Measurements from ENCODE around the gene MANBA. TPM values are rescaled to one million over a fixed set of nuclear protein-coding genes. Genes with fewer than 3 reads are reported as not detected.

MANBA gene
- total RNA-seq, 4 donors from 2014 or later = 26.2 to 31.0 (median 27.7) TPM

GRCh38 chr4:102665527-102665926, 95.2 kb downstream of the MANBA start:
- no peak for ATAC-seq
- Histone ChIP-seq H3K36me3 (peaks cover 0 to 79% of the 10 kb centered on the region in 2 donors), H3K27ac (no peak overlapping the region)

GRCh38 chr4:102663073-102663472, 97.7 kb downstream of the MANBA start:
- Histone ChIP-seq H3K4me1 (no peaks in the 10 kb centered on the region), H3K36me3 (peaks cover 0 to 66% of the 10 kb centered on the region in 2 donors), H3K27ac (no peak overlapping the region), H3K4me3 (no peak overlapping the region), H3K27me3 (no peaks in the 10 kb centered on the region), H3K9me3 (no peaks in the 10 kb centered on the region)
- 71 to 100% methylated on average over 1 of the region's 1 CpG for whole genome bisulfite sequencing, 2 donors (ENCODE audit: low coverage in 1 of 2)
- TF ChIP-seq EP300 (IDR thresholded peaks at IDR 0.05) = no peak
- no peak for TF ChIP-seq POLR2A (IDR thresholded peaks at IDR 0.05)
- no peak for TF ChIP-seq CTCF (IDR thresholded peaks at IDR 0.05)
- no peak for TF ChIP-seq POLR2AphosphoS5 (IDR thresholded peaks at IDR 0.05)
- ATAC-seq = no peak

More at GRCh38 chr4:102665527-102665926, 95.2 kb downstream of the MANBA start:
- Histone ChIP-seq H3K9me3 (no peaks in the 10 kb centered on the region), H3K4me3 (no peak overlapping the region), H3K4me1 (no peaks in the 10 kb centered on the region), H3K27me3 (no peaks in the 10 kb centered on the region)
- 90 to 93% methylated on average over 3 of the region's 3 CpGs for WGBS, 2 donors (ENCODE audit: low coverage in 1 of 2)
- TF ChIP-seq EP300 (IDR thresholded peaks at IDR 0.05) (no peak), POLR2A (IDR thresholded peaks at IDR 0.05) (no peak), CTCF (IDR thresholded peaks at IDR 0.05) (no peak), POLR2AphosphoS5 (IDR thresholded peaks at IDR 0.05) (no peak)

GRCh38 chr4:102657206-102657605, 103.6 kb downstream of the MANBA start:
- H3K4me1 ChIP-seq = no peaks in the 10 kb centered on the region

GRCh38 chr4:102647117-102647516, 113.7 kb downstream of the MANBA start:
- Histone ChIP-seq H3K9me3 (no peaks in the 10 kb centered on the region), H3K4me1 (no peaks in the 10 kb centered on the region), H3K27ac (no peak overlapping the region), H3K36me3 (peaks cover 6 to 39% of the 10 kb centered on the region in 2 donors), H3K4me3 (no peak overlapping the region), H3K27me3 (no peaks in the 10 kb centered on the region)
- WGBS, 2 donors (ENCODE audit: low coverage in 1 of 2) = 40 to 44% methylated on average over 1 of the region's 1 CpG
- no peak for ATAC-seq
- TF ChIP-seq POLR2AphosphoS5 (IDR thresholded peaks at IDR 0.05) (no peak), EP300 (IDR thresholded peaks at IDR 0.05) (no peak), POLR2A (IDR thresholded peaks at IDR 0.05) (no peak), CTCF (IDR thresholded peaks at IDR 0.05) (no peak)

More at GRCh38 chr4:102657206-102657605, 103.6 kb downstream of the MANBA start:
- peaks cover 0 to 21% of the 10 kb centered on the region in 2 donors for H3K36me3 ChIP-seq
- H3K27ac ChIP-seq = no peak overlapping the region
- WGBS, 2 donors (ENCODE audit: low coverage in 1 of 2) = 58 to 83% methylated on average over 4 to 5 of the region's 5 CpGs
- no peaks in the 10 kb centered on the region for H3K27me3 ChIP-seq
- no peak for ATAC-seq
- no peak overlapping the region for H3K4me3 ChIP-seq
- no peak for TF ChIP-seq CTCF (IDR thresholded peaks at IDR 0.05)
- TF ChIP-seq POLR2AphosphoS5 (IDR thresholded peaks at IDR 0.05) = no peak
- TF ChIP-seq POLR2A (IDR thresholded peaks at IDR 0.05) = no peak
- TF ChIP-seq EP300 (IDR thresholded peaks at IDR 0.05) = no peak
- H3K9me3 ChIP-seq = no peaks in the 10 kb centered on the region

GRCh38 chr4:102642631-102643298, 118.0 kb downstream of the MANBA start:
- Histone ChIP-seq H3K4me3 (no peak overlapping the region), H3K9me3 (no peaks in the 10 kb centered on the region), H3K27ac (no peak overlapping the region), H3K4me1 (no peaks in the 10 kb centered on the region), H3K36me3 (peaks cover 0 to 36% of the 10 kb centered on the region in 2 donors), H3K27me3 (no peaks in the 10 kb centered on the region)
- 60 to 69% methylated on average over 5 of the region's 5 CpGs for WGBS, 2 donors (ENCODE audit: low coverage in 1 of 2)
- peak; percentile 83 for ATAC-seq
- TF ChIP-seq POLR2A (IDR thresholded peaks at IDR 0.05) (no peak), POLR2AphosphoS5 (IDR thresholded peaks at IDR 0.05) (no peak), CTCF (IDR thresholded peaks at IDR 0.05) (no peak), EP300 (IDR thresholded peaks at IDR 0.05) (no peak)

Measured in gastroesophageal sphincter (tissue), 4 donors.